Measurements from ENCODE around the gene PSMB5. TPM values are rescaled to one million over a fixed set of nuclear protein-coding genes. Genes with fewer than 3 reads are reported as not detected.

Gene PSMB5
- total RNA-seq, 1 donor from 2014 or later, result 239 TPM

DNA sequence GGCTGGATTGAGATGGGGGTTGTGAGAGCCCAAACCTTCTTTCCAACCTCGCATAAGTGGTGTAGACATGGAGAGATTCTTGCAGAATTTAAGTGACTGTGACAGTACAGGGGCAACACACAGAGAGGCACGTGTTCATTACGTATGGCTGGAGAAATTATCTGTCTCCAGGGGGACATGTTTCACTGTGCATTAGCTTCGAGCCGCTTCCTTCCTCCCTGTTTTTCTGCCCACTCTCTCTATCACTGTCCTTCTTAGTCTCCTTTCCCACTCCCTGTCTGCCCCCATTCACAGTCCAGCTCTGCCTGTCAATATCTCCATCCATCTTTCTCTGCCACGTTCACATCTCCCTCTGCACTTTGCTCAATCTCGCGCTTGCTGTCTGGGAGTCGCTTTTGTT is 13.3 kb downstream of the PSMB5 start:
- Histone ChIP-seq H2AFZ (ENCODE audit: low read depth, low read length) (no peak overlapping the region), H3K4me1 (ENCODE audit: insufficient read depth, low read length) (peaks cover 8% of the 10 kb centered on the region), H3K9me3 (ENCODE audit: insufficient read depth, low read depth, low read length) (no peaks in the 10 kb centered on the region), H3K4me2 (ENCODE audit: low read length) (no peak overlapping the region), H3K9ac (ENCODE audit: low read length) (no peak overlapping the region), H3K4me3 (ENCODE audit: insufficient read depth, low read depth, low read length) (no peak overlapping the region), H4K20me1 (ENCODE audit: insufficient read depth, low read length) (peaks cover 28% of the 10 kb centered on the region), H3K27me3 (ENCODE audit: insufficient read depth, low read length) (no peaks in the 10 kb centered on the region), H3K79me2 (ENCODE audit: insufficient read depth, low read length) (no peaks in the 10 kb centered on the region), H3K36me3 (ENCODE audit: insufficient read depth, low read length) (peaks cover 11% of the 10 kb centered on the region), H3K27ac (ENCODE audit: low read depth, low read length) (no peak overlapping the region)
- Mint-ChIP-seq H3K27me3 (ENCODE audit: low read depth, unreplicated experiment) (no peaks in the 10 kb centered on the region), H3K4me3 (ENCODE audit: unreplicated experiment) (no peak overlapping the region), H3K27ac (ENCODE audit: unreplicated experiment) (no peak overlapping the region), H3K36me3 (ENCODE audit: low read depth, unreplicated experiment) (peaks cover 18% of the 10 kb centered on the region), H3K4me1 (ENCODE audit: low read depth, unreplicated experiment) (peaks cover 13% of the 10 kb centered on the region), H3K9me3 (ENCODE audit: unreplicated experiment) (no peaks in the 10 kb centered on the region)
- DNase-seq (ENCODE audit: low read depth) (no peak), FAIRE-seq (no peak)
- TF ChIP-seq, protein P1, sequence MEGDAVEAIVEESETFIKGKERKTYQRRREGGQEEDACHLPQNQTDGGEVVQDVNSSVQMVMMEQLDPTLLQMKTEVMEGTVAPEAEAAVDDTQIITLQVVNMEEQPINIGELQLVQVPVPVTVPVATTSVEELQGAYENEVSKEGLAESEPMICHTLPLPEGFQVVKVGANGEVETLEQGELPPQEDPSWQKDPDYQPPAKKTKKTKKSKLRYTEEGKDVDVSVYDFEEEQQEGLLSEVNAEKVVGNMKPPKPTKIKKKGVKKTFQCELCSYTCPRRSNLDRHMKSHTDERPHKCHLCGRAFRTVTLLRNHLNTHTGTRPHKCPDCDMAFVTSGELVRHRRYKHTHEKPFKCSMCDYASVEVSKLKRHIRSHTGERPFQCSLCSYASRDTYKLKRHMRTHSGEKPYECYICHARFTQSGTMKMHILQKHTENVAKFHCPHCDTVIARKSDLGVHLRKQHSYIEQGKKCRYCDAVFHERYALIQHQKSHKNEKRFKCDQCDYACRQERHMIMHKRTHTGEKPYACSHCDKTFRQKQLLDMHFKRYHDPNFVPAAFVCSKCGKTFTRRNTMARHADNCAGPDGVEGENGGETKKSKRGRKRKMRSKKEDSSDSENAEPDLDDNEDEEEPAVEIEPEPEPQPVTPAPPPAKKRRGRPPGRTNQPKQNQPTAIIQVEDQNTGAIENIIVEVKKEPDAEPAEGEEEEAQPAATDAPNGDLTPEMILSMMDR (IDR thresholded peaks at IDR 0.05; ENCODE audit: insufficient read depth, low read depth, low read length), result no peak
- TF ChIP-seq EZH2 (IDR thresholded peaks at IDR 0.05; ENCODE audit: insufficient read depth, low read length), result no peak

DNA sequence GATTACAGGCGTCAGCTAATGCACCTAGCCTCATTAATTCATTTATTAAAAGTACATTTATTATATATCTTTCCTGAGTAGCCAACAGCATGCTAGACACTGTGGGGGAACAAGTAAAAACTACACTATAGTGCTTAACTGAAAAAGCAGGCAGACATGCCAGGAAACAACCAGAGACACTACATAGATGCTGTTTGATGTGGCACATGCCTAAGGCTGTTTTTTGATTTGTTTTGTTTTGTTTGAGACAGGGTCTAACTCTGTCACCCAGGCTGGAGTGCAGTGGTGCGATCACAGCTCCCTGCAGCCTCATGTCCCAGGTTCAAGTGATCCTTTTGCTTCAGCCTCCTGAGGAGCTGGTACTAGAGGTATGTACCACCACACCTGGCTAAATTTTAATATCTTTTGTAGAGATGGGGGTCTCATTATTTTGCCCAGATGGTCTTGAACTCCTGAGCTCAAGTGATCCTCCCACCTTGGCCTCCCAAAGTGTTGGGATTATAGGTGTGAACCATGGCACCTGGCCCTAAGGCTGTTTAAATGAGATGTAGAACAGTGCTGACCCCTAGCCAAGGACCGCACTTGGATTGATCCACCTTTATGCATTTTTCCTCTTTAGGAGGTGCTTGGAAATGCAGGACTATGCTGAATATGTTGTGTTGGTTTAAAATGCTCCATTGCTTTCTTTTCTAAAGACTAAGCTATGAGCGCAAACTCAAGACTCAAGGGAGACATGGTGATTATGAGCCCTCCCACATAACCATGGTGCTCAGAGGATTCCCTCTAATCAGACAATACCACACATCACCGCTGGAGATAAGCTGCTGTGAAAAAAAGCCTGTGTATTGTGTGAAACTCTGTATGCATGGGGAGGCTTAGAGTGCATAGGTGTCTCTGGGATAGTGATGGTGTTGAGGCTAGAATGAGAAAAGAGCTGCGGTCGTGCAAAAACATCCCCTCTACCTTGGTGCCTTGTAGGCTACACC is 14.3 kb downstream of the PSMB5 start:
- H3K27me3 ChIP-seq (ENCODE audit: insufficient read depth, low read length), result no peaks in the 10 kb centered on the region
- H3K79me2 ChIP-seq (ENCODE audit: insufficient read depth, low read length), result no peaks in the 10 kb centered on the region
- no peak overlapping the region for H3K27ac ChIP-seq (ENCODE audit: low read depth, low read length)
- peaks cover 6% of the 10 kb centered on the region for H3K4me1 ChIP-seq (ENCODE audit: insufficient read depth, low read length)
- H3K36me3 Mint-ChIP-seq (ENCODE audit: low read depth, unreplicated experiment), result peaks cover 10% of the 10 kb centered on the region
- H3K27ac Mint-ChIP-seq (ENCODE audit: unreplicated experiment), result no peak overlapping the region
- peaks cover 9% of the 10 kb centered on the region for H3K4me1 Mint-ChIP-seq (ENCODE audit: low read depth, unreplicated experiment)
- H3K4me2 ChIP-seq (ENCODE audit: low read length), result no peak overlapping the region
- H3K9me3 Mint-ChIP-seq (ENCODE audit: unreplicated experiment), result no peaks in the 10 kb centered on the region
- H3K4me3 ChIP-seq (ENCODE audit: insufficient read depth, low read depth, low read length), result no peak overlapping the region
- no peaks in the 10 kb centered on the region for H3K27me3 Mint-ChIP-seq (ENCODE audit: low read depth, unreplicated experiment)
- H3K9me3 ChIP-seq (ENCODE audit: insufficient read depth, low read depth, low read length), result no peaks in the 10 kb centered on the region
- H4K20me1 ChIP-seq (ENCODE audit: insufficient read depth, low read length), result peaks cover 18% of the 10 kb centered on the region
- no peak overlapping the region for H2AFZ ChIP-seq (ENCODE audit: low read depth, low read length)
- TF ChIP-seq EZH2 (IDR thresholded peaks at IDR 0.05; ENCODE audit: insufficient read depth, low read length), result no peak
- TF ChIP-seq, protein P1 (IDR thresholded peaks at IDR 0.05; ENCODE audit: insufficient read depth, low read depth, low read length), result no peak
- peaks cover 1% of the 10 kb centered on the region for H3K36me3 ChIP-seq (ENCODE audit: insufficient read depth, low read length)
- no peak overlapping the region for H3K4me3 Mint-ChIP-seq (ENCODE audit: unreplicated experiment)
- H3K9ac ChIP-seq (ENCODE audit: low read length), result no peak overlapping the region
- no peak for FAIRE-seq
- DNase-seq (ENCODE audit: low read depth), result no peak

DNA sequence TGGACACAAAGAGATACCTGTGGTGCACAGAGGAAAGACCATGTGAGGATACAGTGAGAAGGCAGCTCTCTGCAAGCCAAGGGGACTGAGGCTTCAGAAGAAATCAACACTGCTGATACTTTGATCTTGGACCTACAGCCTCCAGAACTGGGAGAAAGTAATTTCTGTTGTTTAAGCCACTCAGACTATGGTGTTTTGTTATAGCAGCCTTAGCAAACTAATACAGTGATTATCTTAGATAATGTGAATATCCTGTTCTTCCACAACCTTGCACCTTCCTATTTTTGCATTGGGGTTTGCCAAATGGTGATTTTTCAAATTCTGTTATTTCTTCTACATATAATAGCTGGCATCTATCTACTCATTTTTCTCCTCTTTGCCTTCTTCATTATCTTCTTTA is 16.6 kb downstream of the PSMB5 start:
- H3K4me3 Mint-ChIP-seq (ENCODE audit: unreplicated experiment), result no peak overlapping the region
- Histone ChIP-seq H3K36me3 (ENCODE audit: insufficient read depth, low read length) (no peaks in the 10 kb centered on the region), H3K27ac (ENCODE audit: low read depth, low read length) (no peak overlapping the region), H3K79me2 (ENCODE audit: insufficient read depth, low read length) (no peaks in the 10 kb centered on the region), H4K20me1 (ENCODE audit: insufficient read depth, low read length) (peaks cover 4% of the 10 kb centered on the region), H2AFZ (ENCODE audit: low read depth, low read length) (no peak overlapping the region), H3K27me3 (ENCODE audit: insufficient read depth, low read length) (no peaks in the 10 kb centered on the region), H3K4me3 (ENCODE audit: insufficient read depth, low read depth, low read length) (no peak overlapping the region), H3K9me3 (ENCODE audit: insufficient read depth, low read depth, low read length) (no peaks in the 10 kb centered on the region), H3K9ac (ENCODE audit: low read length) (no peak overlapping the region), H3K4me1 (ENCODE audit: insufficient read depth, low read length) (no peaks in the 10 kb centered on the region), H3K4me2 (ENCODE audit: low read length) (no peak overlapping the region)
- no peaks in the 10 kb centered on the region for H3K4me1 Mint-ChIP-seq (ENCODE audit: low read depth, unreplicated experiment)
- H3K9me3 Mint-ChIP-seq (ENCODE audit: unreplicated experiment), result no peaks in the 10 kb centered on the region
- H3K27ac Mint-ChIP-seq (ENCODE audit: unreplicated experiment), result no peak overlapping the region
- FAIRE-seq (no peak), DNase-seq (ENCODE audit: low read depth) (no peak)
- peaks cover 2% of the 10 kb centered on the region for H3K36me3 Mint-ChIP-seq (ENCODE audit: low read depth, unreplicated experiment)
- no peak for TF ChIP-seq EZH2 (IDR thresholded peaks at IDR 0.05; ENCODE audit: insufficient read depth, low read length)
- TF ChIP-seq, protein P1 (IDR thresholded peaks at IDR 0.05; ENCODE audit: insufficient read depth, low read depth, low read length), result no peak
- no peaks in the 10 kb centered on the region for H3K27me3 Mint-ChIP-seq (ENCODE audit: low read depth, unreplicated experiment)
